Mesenchymal stem cell (in vitro differentiated cells and primary cell): ENCODE data around the gene PIEZO1.

ENCODE experiments used
- DNase-seq: peaks from one replicate; pipeline ENCODE4 v3.0.0-alpha.2; 2013
- H2AFZ ChIP-seq: one replicate; pipeline ENCODE4 v1.6.1; 2013; ENCODE audit warnings: low read depth, mild to moderate bottlenecking, control low read depth, inconsistent platforms, low read length, moderate library complexity
- H2AK5ac ChIP-seq: 2 replicates; pipeline ENCODE4 v1.6.1; 2013; ENCODE audit warnings: low read length, moderate library complexity, mild to moderate bottlenecking, inconsistent platforms; ENCODE audit not compliant: severe bottlenecking
- H2BK120ac ChIP-seq: one replicate; pipeline ENCODE4 v1.6.1; 2013; ENCODE audit warnings: low read depth, mild to moderate bottlenecking, inconsistent platforms, low read length, moderate library complexity
- H2BK12ac ChIP-seq, 2 experiments: one replicate each; pipeline ENCODE4 v1.6.1; 2013; ENCODE audit warnings: inconsistent platforms in 2 of 2, low read length in 2 of 2, mild to moderate bottlenecking in 2 of 2, moderate library complexity in 2 of 2, control low read depth in 1 of 2
- H2BK15ac ChIP-seq: one replicate; pipeline ENCODE4 v1.6.1; 2013; ENCODE audit warnings: mild to moderate bottlenecking, low read depth, inconsistent platforms; ENCODE audit not compliant: poor library complexity, severe bottlenecking
- H2BK5ac ChIP-seq: 2 replicates; pipeline ENCODE4 v1.6.1; 2013; ENCODE audit warnings: low read depth, mild to moderate bottlenecking, low read length, control low read depth, inconsistent platforms; ENCODE audit not compliant: poor library complexity, severe bottlenecking
- H3K14ac ChIP-seq, 2 experiments: one replicate each; pipeline ENCODE4 v1.6.1; 2013; ENCODE audit warnings: inconsistent platforms in 2 of 2, low read length in 2 of 2, control low read depth in 1 of 2, mild to moderate bottlenecking in 1 of 2, moderate library complexity in 1 of 2
- H3K18ac ChIP-seq, 2 experiments: one replicate each; pipeline ENCODE4 v1.6.1; 2013; ENCODE audit warnings: inconsistent platforms in 2 of 2, low read length in 2 of 2, control low read depth in 1 of 2, low read depth in 1 of 2, mild to moderate bottlenecking in 1 of 2
- H3K23ac ChIP-seq, 2 experiments: one replicate each; pipeline ENCODE4 v1.6.1; 2013; ENCODE audit warnings: inconsistent platforms in 2 of 2, low read length in 2 of 2, mild to moderate bottlenecking in 2 of 2, moderate library complexity in 2 of 2, control low read depth in 1 of 2
- H3K27ac ChIP-seq: 2 replicates; pipeline ENCODE4 v1.5.1; 2013; ENCODE audit warnings: mild to moderate bottlenecking, moderate library complexity, low read length, control low read depth, inconsistent platforms; ENCODE audit not compliant: poor library complexity, severe bottlenecking
- H3K27me3 ChIP-seq, 2 experiments: 2 replicates each; pipeline versions ENCODE4 v1.6.1 to v1.7.0; 2013; ENCODE audit warnings: low read length in 2 of 2, mild to moderate bottlenecking in 2 of 2, moderate library complexity in 2 of 2, control low read depth in 1 of 2, inconsistent platforms in 1 of 2; ENCODE audit not compliant: control insufficient read depth in 1 of 2, insufficient read depth in 1 of 2
- H3K36me3 ChIP-seq, 2 experiments: 2 replicates each; pipeline versions ENCODE4 v1.6.1 to v1.7.0; 2013; ENCODE audit warnings: low read length in 2 of 2, control low read depth in 1 of 2, inconsistent platforms in 1 of 2, low read depth in 1 of 2, mild to moderate bottlenecking in 1 of 2; ENCODE audit not compliant: insufficient read depth in 2 of 2, control insufficient read depth in 1 of 2
- H3K4ac ChIP-seq, 2 experiments: one replicate each; pipeline ENCODE4 v1.6.1; 2013; ENCODE audit warnings: inconsistent platforms in 2 of 2, low read length in 2 of 2, mild to moderate bottlenecking in 2 of 2, moderate library complexity in 2 of 2, control low read depth in 1 of 2, low read depth in 1 of 2
- H3K4me1 ChIP-seq: 2 replicates; pipeline ENCODE4 v1.6.1; 2013; ENCODE audit warnings: low read depth, low read length, control low read depth; ENCODE audit not compliant: control insufficient read depth, insufficient read depth
- H3K4me2 ChIP-seq: 2 replicates; pipeline ENCODE4 v1.6.1; 2013; ENCODE audit warnings: low read length, mild to moderate bottlenecking, inconsistent platforms; ENCODE audit not compliant: poor library complexity, severe bottlenecking
- H3K4me3 ChIP-seq, 2 experiments: 2 replicates each; pipeline versions ENCODE4 v1.5.1 to v1.7.0; 2013; ENCODE audit warnings: low read length in 2 of 2, mild to moderate bottlenecking in 2 of 2, control low read depth in 1 of 2, low read depth in 1 of 2; ENCODE audit not compliant: insufficient read depth in 1 of 2
- H3K79me1 ChIP-seq: replicated peaks from 2 replicates; pipeline ENCODE4 v1.6.1; 2013; ENCODE audit warnings: mild to moderate bottlenecking, control low read depth, low read length, inconsistent platforms; ENCODE audit not compliant: poor library complexity, severe bottlenecking
- H3K9ac ChIP-seq: 2 replicates; pipeline ENCODE4 v1.7.0; 2013; ENCODE audit warnings: mild to moderate bottlenecking, low read length, moderate library complexity
- H3K9me3 ChIP-seq: 2 replicates; pipeline ENCODE4 v1.7.0; 2013; ENCODE audit warnings: mild to moderate bottlenecking, low read length; ENCODE audit not compliant: control insufficient read depth
- H4K8ac ChIP-seq: one replicate; pipeline ENCODE4 v1.6.1; 2013; ENCODE audit warnings: inconsistent platforms, mild to moderate bottlenecking, low read length, moderate library complexity
- H4K91ac ChIP-seq: one replicate; pipeline ENCODE4 v1.6.1; 2013; ENCODE audit warnings: mild to moderate bottlenecking, low read length, inconsistent platforms
- WGBS: methylation state at CpG from one replicate; pipeline ENCODE4 v1.1.7; 2013; ENCODE audit warnings: mixed read lengths; 5-methylcytosine and 5-hydroxymethylcytosine counted together

PIEZO1 gene

GRCh38 chr16:88754109-88754911 is 30.7 kb downstream of the PIEZO1 start:
- Histone ChIP-seq H3K9ac (peak overlapping the region; percentile 15), H3K27me3 (no peaks in the 10 kb centered on the region), H3K36me3 (peaks cover 5 to 43% of the 10 kb centered on the region in 2 experiments), H4K8ac (no peak overlapping the region), H3K18ac (no peak overlapping the region), H2BK120ac (no peak overlapping the region), H3K23ac (no peak overlapping the region), H2AK5ac (no peak overlapping the region), H2AFZ (no peak overlapping the region), H3K4me3 (no peak overlapping the region), H2BK15ac (no peak overlapping the region), H2BK5ac (no peak overlapping the region), H4K91ac (peak overlapping the region; percentile 31), H3K79me1 (peaks cover 38% of the 10 kb centered on the region), H3K27ac (no peak overlapping the region), H3K14ac (no peak overlapping the region), H3K4ac (no peak overlapping the region), H2BK12ac (no peak overlapping the region), H3K4me1 (peaks cover 48% of the 10 kb centered on the region), H3K4me2 (no peak overlapping the region), H3K9me3 (no peaks in the 10 kb centered on the region)
- no peak for DNase-seq
- WGBS, result 91% methylated on average over 28 of the region's 28 CpGs

GRCh38 chr16:88753602-88754001 is 31.4 kb downstream of the PIEZO1 start:
- Histone ChIP-seq H2BK120ac (no peak overlapping the region), H3K4me3 (no peak overlapping the region), H3K27ac (no peak overlapping the region), H3K23ac (no peak overlapping the region), H2BK12ac (no peak overlapping the region), H3K79me1 (peaks cover 40% of the 10 kb centered on the region), H2AFZ (no peak overlapping the region), H2BK5ac (no peak overlapping the region), H4K91ac (no peak overlapping the region), H3K14ac (no peak overlapping the region), H2AK5ac (no peak overlapping the region), H3K27me3 (no peaks in the 10 kb centered on the region), H3K9me3 (no peaks in the 10 kb centered on the region), H4K8ac (no peak overlapping the region), H3K18ac (no peak overlapping the region), H3K36me3 (peaks cover 5 to 46% of the 10 kb centered on the region in 2 experiments), H3K4me2 (no peak overlapping the region), H2BK15ac (no peak overlapping the region), H3K9ac (peak overlapping the region; percentile 15), H3K4me1 (peaks cover 41% of the 10 kb centered on the region), H3K4ac (peak overlapping the region in 1 of 2 experiments; percentile 24)
- DNase-seq, result no peak
- WGBS, result 91% methylated on average over 11 of the region's 11 CpGs

- H3K14ac ChIP-seq, result no peak overlapping the region
- 83% methylated on average over 5 of the region's 13 CpGs for WGBS
- H2AFZ ChIP-seq, result no peak overlapping the region
These were observed 31.8 kb downstream of the PIEZO1 start for GRCh38 chr16:88753191-88753590.

GRCh38 chr16:88752386-88753002 is 32.5 kb downstream of the PIEZO1 start:
- 96% methylated on average over 16 of the region's 16 CpGs for WGBS
- peaks cover 5 to 57% of the 10 kb centered on the region in 2 experiments for H3K36me3 ChIP-seq

More at GRCh38 chr16:88753191-88753590, 31.8 kb downstream of the PIEZO1 start:
- Histone ChIP-seq H2BK120ac (no peak overlapping the region), H3K4me2 (no peak overlapping the region), H3K27me3 (no peaks in the 10 kb centered on the region), H3K36me3 (peaks cover 5 to 50% of the 10 kb centered on the region in 2 experiments), H3K9ac (no peak overlapping the region), H3K79me1 (peaks cover 42% of the 10 kb centered on the region), H4K8ac (no peak overlapping the region), H3K4me3 (no peak overlapping the region), H3K9me3 (no peaks in the 10 kb centered on the region), H3K4me1 (peaks cover 40% of the 10 kb centered on the region), H2BK15ac (no peak overlapping the region), H2BK5ac (no peak overlapping the region), H3K23ac (no peak overlapping the region), H3K27ac (no peak overlapping the region), H3K4ac (no peak overlapping the region), H2BK12ac (no peak overlapping the region), H4K91ac (no peak overlapping the region), H2AK5ac (no peak overlapping the region), H3K18ac (no peak overlapping the region)
- no peak for DNase-seq

More at GRCh38 chr16:88752386-88753002, 32.5 kb downstream of the PIEZO1 start:
- peaks cover 34% of the 10 kb centered on the region for H3K4me1 ChIP-seq
- no peak overlapping the region for H3K4me2 ChIP-seq
- no peak overlapping the region for H2AK5ac ChIP-seq
- no peak overlapping the region for H3K9ac ChIP-seq
- DNase-seq, result no peak
- H4K91ac ChIP-seq, result no peak overlapping the region
- H2BK15ac ChIP-seq, result no peak overlapping the region
- no peak overlapping the region for H3K27ac ChIP-seq
- no peaks in the 10 kb centered on the region for H3K27me3 ChIP-seq
- no peak overlapping the region for H2AFZ ChIP-seq
- H3K4me3 ChIP-seq, result no peak overlapping the region
- H3K9me3 ChIP-seq, result no peaks in the 10 kb centered on the region
- H3K4ac ChIP-seq, result no peak overlapping the region
- H2BK5ac ChIP-seq, result no peak overlapping the region
- H3K18ac ChIP-seq, result no peak overlapping the region
- no peak overlapping the region for H3K23ac ChIP-seq
- H4K8ac ChIP-seq, result no peak overlapping the region
- H3K14ac ChIP-seq, result no peak overlapping the region
- H2BK12ac ChIP-seq, result no peak overlapping the region
- H2BK120ac ChIP-seq, result no peak overlapping the region
- H3K79me1 ChIP-seq, result peaks cover 44% of the 10 kb centered on the region
